Prostate gland (tissue), 2 donors: ENCODE measurements around the gene TUBB4B. TPM values are rescaled to one million over a fixed set of nuclear protein-coding genes. Genes with fewer than 3 reads are reported as not detected.

ENCODE experiments used
- DNase-seq: peaks from one replicate; pipeline ENCODE4 v3.0.0-alpha.2; 2019; ENCODE audit warnings: low spot score
- H3K27ac ChIP-seq, 2 donors: fragments of 200-600 bp; sonication (generic); 2 replicates each; pipeline ENCODE4 v1.5.1; 2017 to 2019
- H3K27me3 ChIP-seq: fragments of 200-600 bp; sonication (generic); replicated peaks from 2 replicates; pipeline ENCODE4 v1.5.1; 2019; ENCODE audit not compliant: insufficient read depth
- H3K36me3 ChIP-seq, 2 donors: fragments of 200-600 bp; sonication (generic); 1 replicate in 1 of 2; 2 replicates in 1 of 2; pipeline versions ENCODE4 v1.5.1 to v1.8.1; 2017 to 2019
- H3K4me1 ChIP-seq: fragments of 200-600 bp; sonication (generic); replicated peaks from 2 replicates; pipeline ENCODE4 v1.5.1; 2019
- H3K4me3 ChIP-seq, 2 donors: fragments of 200-600 bp; sonication (generic); 2 replicates each; pipeline ENCODE4 v1.5.1; 2017 to 2019
- H3K9me3 ChIP-seq: fragments of 200-600 bp; sonication (generic); 2 replicates; pipeline ENCODE4 v1.5.1; 2017
- POLR2A ChIP-seq: fragments of 450-650 bp; IDR thresholded peaks from one replicate; pipeline ENCODE4 v1.6.1; 2016; ENCODE audit warnings: antibody characterized with exemption, mild to moderate bottlenecking
- POLR2AphosphoS5 ChIP-seq: sonication (generic); formaldehyde crosslinking; IDR thresholded peaks from one replicate; pipeline ENCODE4 v1.6.1; 2017; ENCODE audit warnings: antibody characterized with exemption
- WGBS: methylation state at CpG from one replicate; pipeline ENCODE4 v1.1.5; 2018; 5-methylcytosine and 5-hydroxymethylcytosine counted together
- intact Hi-C: fragments of 100-400 bp; cut with DNase I; formaldehyde crosslinking; loops from one replicate; pipeline ENCODE4 v1.14.2; 2022
- total RNA-seq, 2 donors: library from RNA; depleted of rRNA; stranded (reverse); fragments of >200 nt; gene quantifications; one replicate each; pipeline ENCODE4 v1.1.0, GENCODE V29; 2016
- TF ChIP-seq, protein P1 (sequence below), 4 experiments: fragments of 200-600 bp in 2 of 4; fragments of 450-650 bp in 2 of 4; sonication (generic) in 2 of 4; IDR thresholded peaks; 1 replicate in 3 of 4; 2 replicates in 1 of 4; pipeline ENCODE4 v1.5.1; 2016 to 2019; ENCODE audit warnings: antibody characterized with exemption in 4 of 4, mild to moderate bottlenecking in 2 of 4, moderate library complexity in 2 of 4

TUBB4B gene
- total RNA-seq, 2 donors from 2014 or later, result 279 to 484 TPM

DNA sequence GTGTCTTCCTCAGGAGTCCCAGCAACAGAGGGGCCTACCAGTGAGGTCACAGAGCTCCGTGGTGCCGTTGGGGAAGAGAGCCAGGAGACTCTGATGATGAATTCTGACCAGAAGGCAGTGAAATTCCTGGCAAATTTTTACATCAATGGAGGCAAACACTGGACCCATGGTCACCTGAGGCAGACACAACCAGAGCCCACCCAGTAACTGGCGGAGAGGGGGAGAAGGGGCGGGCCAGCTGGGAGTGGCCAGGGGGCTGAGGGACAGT lies 10.0 kb downstream of the TUBB4B start, which contains the start of gene STPG3:
TSS of gene STPG3 (plus strand) at position 93 of the 268 bp plus-strand sequence. CDS start at position 94, 1 bp downstream.
- 71% methylated on average over 4 of the region's 4 CpGs for WGBS
- no peak within 1 kb of the TSS for H3K27ac ChIP-seq
- no peak within 1 kb of the TSS for H3K4me3 ChIP-seq
- H3K36me3 ChIP-seq, result no peaks in the 10 kb centered on the region
- TF ChIP-seq POLR2AphosphoS5 (no peak), POLR2A (no peak)
- TF ChIP-seq, protein P1, sequence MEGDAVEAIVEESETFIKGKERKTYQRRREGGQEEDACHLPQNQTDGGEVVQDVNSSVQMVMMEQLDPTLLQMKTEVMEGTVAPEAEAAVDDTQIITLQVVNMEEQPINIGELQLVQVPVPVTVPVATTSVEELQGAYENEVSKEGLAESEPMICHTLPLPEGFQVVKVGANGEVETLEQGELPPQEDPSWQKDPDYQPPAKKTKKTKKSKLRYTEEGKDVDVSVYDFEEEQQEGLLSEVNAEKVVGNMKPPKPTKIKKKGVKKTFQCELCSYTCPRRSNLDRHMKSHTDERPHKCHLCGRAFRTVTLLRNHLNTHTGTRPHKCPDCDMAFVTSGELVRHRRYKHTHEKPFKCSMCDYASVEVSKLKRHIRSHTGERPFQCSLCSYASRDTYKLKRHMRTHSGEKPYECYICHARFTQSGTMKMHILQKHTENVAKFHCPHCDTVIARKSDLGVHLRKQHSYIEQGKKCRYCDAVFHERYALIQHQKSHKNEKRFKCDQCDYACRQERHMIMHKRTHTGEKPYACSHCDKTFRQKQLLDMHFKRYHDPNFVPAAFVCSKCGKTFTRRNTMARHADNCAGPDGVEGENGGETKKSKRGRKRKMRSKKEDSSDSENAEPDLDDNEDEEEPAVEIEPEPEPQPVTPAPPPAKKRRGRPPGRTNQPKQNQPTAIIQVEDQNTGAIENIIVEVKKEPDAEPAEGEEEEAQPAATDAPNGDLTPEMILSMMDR (IDR thresholded peaks at IDR 0.05), result no peak
- DNase-seq, result no peak
- peaks cover 3% of the 10 kb centered on the region for H3K4me1 ChIP-seq
- intact Hi-C loops, result no loop called here
- H3K9me3 ChIP-seq, result no peaks in the 10 kb centered on the region
- no peaks in the 10 kb centered on the region for H3K27me3 ChIP-seq

DNA sequence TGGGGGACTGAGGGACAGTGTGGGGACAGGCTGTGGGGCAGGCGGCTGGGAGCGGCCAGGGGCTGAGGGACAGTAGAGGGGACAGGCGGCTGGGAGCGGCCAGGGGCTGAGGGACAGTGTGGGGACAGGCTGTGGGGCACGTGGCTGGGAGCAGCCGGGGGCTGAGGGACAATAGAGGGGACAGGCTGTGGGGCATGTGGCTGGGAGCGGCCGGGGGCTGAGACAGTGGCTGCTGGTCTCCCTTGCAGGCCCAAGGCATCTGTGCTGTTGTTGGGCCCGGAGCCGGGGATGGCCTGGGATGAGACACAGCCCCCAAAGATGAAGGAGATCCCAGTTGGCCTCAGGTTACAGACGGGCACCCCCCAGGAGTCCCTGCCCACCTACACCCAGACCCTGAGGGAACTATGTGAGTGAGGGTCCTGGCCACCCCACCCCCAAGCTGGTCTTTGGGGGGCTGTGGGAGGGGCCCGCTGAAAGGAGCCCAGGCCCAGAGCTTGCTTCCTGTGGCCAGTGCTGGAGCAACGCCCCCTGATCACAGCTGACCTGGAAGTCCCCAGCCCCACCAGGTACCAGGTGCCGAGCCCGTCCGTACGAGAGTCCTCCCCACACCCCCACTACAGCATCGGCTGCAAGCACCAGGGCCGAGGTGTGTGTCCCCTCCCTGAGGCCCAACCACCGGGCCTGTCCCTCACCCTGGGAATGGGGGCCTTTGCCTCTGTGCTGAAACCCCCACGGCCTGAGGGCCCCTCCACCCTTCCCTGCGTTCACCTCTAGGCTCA lies 10.6 kb downstream of the TUBB4B start:
- Histone ChIP-seq H3K36me3 (no peaks in the 10 kb centered on the region), H3K4me3 (no peak overlapping the region), H3K9me3 (no peaks in the 10 kb centered on the region), H3K4me1 (peaks cover 9% of the 10 kb centered on the region), H3K27me3 (no peaks in the 10 kb centered on the region), H3K27ac (no peak overlapping the region)
- intact Hi-C loops, result no loop called here
- no peak for DNase-seq
- 90% methylated on average over 22 of the region's 22 CpGs for WGBS
- TF ChIP-seq, protein P1 (IDR thresholded peaks at IDR 0.05), result no peak
- TF ChIP-seq POLR2A, result no peak
- TF ChIP-seq POLR2AphosphoS5, result no peak

DNA sequence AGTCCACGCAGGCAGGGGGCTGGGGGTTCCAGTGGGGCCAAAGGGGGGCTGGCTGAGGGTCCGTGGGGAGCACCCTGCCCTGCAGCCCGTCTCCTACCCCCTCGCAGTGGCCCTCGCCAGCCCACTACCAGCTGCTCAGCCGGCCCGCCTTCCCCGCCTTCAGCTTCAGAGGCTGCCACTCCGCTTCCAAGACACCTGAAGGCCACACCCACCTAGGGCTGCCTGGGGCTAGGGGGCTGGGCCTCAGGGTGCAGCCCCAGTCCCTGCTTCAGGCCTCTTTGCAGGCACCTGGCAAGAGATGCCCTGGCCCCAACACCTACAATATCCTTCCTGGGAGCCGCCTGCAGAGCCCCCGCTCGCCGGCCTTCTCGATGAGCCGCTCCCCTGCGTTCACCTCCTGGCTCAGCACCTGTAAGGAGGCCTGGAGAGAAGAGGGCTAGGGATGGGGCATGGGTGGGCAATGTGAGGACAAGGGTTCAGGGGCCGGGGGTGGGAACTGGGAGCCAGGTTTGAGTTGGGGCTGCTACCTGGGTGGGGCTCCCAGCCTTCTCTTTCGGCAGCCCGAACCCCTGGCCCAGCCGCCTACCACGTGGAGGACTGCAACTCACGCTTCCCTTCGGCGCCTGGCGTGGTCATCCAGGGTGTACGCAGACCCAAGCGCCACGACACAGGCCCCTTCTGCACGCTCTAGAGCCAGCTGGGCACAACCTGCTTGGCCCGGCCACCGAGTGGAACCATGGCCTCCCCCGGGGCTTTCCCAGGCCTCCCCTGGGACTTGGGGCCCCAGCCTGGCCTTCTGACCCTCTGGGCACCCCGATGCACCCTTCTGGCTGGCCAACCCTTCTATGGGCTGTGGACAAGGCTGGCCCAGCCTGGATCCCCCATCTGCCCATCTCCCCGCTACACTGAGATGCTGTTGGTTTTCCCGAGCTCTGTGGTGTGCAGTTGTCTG lies 11.7 kb downstream of the TUBB4B start:
- H3K4me3 ChIP-seq, result no peak overlapping the region
- H3K36me3 ChIP-seq, result no peaks in the 10 kb centered on the region
- intact Hi-C loops, result no loop called here
- no peak for DNase-seq
- no peak overlapping the region for H3K27ac ChIP-seq
- H3K27me3 ChIP-seq, result no peaks in the 10 kb centered on the region
- H3K4me1 ChIP-seq, result peaks cover 12% of the 10 kb centered on the region
- no peaks in the 10 kb centered on the region for H3K9me3 ChIP-seq
- 83% methylated on average over 35 of the region's 35 CpGs for WGBS
- TF ChIP-seq POLR2A (no peak), POLR2AphosphoS5 (no peak)
- TF ChIP-seq, protein P1 (IDR thresholded peaks at IDR 0.05), result no peak

DNA sequence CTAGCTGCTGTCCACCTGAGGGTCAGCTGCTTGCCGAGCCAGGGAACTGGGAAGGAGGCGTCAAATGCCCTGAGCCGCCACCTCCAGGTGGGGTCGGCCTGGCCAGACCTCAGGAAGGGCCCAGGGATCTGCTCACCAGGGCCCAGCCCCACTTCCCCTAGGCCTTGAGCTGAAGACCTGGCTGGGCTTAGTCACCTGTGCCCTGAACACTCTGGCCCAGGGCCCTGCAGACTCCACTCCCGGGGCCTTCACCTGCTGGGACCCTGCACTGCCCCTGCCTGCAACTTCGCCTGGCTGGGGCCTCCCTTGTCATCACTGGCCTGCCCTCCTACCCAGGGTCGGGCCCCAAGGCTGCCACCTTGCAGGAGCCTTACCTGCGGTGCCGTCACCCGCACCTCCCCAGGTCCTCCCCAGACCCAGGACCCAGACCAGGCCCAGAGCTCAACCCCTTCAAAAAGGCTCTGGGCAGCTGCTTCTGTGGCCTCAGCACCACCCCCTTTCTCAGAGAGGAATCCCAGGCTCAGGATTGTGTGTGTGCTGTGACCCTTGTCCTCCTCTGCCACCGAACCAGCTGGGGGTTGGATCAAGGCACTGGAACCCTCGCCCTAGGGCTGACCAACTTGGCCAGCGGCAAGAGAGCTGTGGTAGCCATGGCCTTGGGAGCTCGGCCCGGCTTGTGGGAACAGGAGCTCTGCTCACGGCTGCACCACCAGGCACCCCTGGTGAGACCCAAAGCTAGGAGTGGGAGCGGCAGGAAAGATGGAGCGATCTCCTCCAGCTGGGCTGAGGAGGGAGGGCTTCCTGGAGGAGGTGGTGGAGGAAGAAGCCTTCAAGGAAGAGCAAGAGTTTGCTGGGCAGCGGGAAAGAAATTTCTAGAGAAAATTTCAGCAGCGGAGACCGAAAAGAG lies 12.9 kb downstream of the TUBB4B start:
- H3K27me3 ChIP-seq, result no peaks in the 10 kb centered on the region
- H3K4me3 ChIP-seq, result peak overlapping the region; percentile 96 to 97
- no peaks in the 10 kb centered on the region for H3K9me3 ChIP-seq
- WGBS, result 57% methylated on average over 17 of the region's 21 CpGs
- DNase-seq, result no peak
- intact Hi-C loops, result loop anchor here (2.0 kb wide), 1 partner anchor 13 kb away; the partner anchor contains the start of gene TUBB4B
- TF ChIP-seq, protein P1 (IDR thresholded peaks at IDR 0.05), result no peak
- TF ChIP-seq POLR2AphosphoS5 (no peak), POLR2A (no peak)
- H3K36me3 ChIP-seq, result no peaks in the 10 kb centered on the region
- H3K27ac ChIP-seq, result peak overlapping the region; percentile 67 to 81
- peaks cover 12% of the 10 kb centered on the region for H3K4me1 ChIP-seq
